Cardiac septum (tissue), 1 donor: ENCODE measurements around the gene ZNF8. TPM values are rescaled to one million over a fixed set of nuclear protein-coding genes. Genes with fewer than 3 reads are reported as not detected.
A peak's percentile ranks its signal among the peaks of the same experiment; 100 is the strongest.
"Not testable (repeated sequence)": the region's sequence is repeated elsewhere in the genome, so short reads cannot be mapped to it uniquely, and the experiment has no call there.

Experiments used
- DNase-seq: peaks from one replicate; pipeline ENCODE4 v3.0.0-alpha.2; 2020; ENCODE audit warnings: low spot score
- intact Hi-C: fragments of 100-400 bp; cut with DNase I; formaldehyde crosslinking; loops from one replicate; pipeline ENCODE4 v1.14.0; 2022
- long read RNA-seq: library from polyadenylated mRNA; unstranded; transcript quantifications from one replicate; pipeline ENCODE4 v2.0.0, GENCODE V29; 2021
- total RNA-seq: library from RNA; stranded (reverse); fragmentation: NEBNext Ultra II Directional; extraction: Animal tissue kit (Norgen Biotek cat#: 25700); gene quantifications from one replicate; pipeline ENCODE4 v1.2.1, GENCODE V29; 2021
- donor health status: DM: no; HTN: no; CAD: no.

The ZNF8 gene
- 6.2 TPM for total RNA-seq
- long read RNA-seq, full-length matches to known transcripts: 1 of 2 reads
- long read RNA-seq, partial matches to known transcripts: 0 of 2 reads
- long read RNA-seq, other reads (novel, unspliced or antisense): 1 of 2 reads

DNA sequence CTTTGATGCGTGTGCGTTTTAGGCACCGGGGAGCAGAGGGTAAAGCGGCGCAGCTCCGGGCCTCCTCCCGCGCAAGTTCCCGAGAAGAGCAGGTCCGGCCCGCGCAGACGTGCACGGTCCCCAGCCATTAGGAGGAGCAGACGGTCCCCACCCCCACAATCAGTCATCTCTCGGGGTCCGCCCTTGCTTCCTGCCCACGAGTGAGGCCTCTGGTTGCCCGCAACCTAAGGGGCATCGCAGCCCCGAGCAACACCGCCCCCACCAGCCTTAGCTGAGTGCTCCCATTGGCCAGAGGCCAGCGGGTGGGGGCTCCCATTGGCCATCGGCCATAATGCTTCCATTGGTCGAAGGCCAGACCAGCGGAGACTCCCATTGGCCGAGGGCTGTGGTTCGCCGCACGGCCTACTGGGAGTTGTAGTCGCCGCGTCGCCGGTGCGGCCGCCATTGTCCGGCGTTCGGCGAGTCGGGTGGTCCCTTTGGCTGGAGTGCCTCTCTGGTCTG is at the start of gene ZNF8:
Gene ZNF8 (plus strand): TSS at position 415 of the 501 bp plus-strand sequence. CDS start 127 bp downstream, outside the sequence.
- DNase-seq: peak; percentile 98
- intact Hi-C loops: loop anchor here (1.0 kb wide), 2 partner anchors 49 to 95 kb away; partner anchors contain the start of gene ZNF274

DNA sequence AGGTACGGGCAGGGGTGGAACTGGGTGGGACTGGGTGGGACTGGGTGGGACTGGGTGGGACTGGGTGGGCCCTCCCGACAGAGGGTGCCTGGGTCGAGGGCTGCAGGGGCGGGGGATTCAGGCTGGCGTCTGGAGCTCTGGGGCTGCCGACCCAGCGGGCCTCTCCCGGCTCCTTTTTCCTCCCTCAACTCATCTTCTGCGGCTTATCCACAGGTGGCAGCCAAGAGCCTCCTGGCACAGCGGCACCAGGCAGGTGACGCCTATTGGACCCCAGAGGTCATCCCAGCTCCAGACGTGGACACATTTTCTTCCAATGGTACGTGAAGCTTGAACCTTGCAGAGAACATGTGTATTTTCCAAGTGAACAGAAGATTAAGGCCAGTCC is 49.5 kb upstream of the ZNF8 start:
- DNase-seq: no peak
- intact Hi-C loops: loop anchor here (1.0 kb wide), 1 partner anchor 49 kb away; the partner anchor contains the start of gene ZNF8

DNA sequence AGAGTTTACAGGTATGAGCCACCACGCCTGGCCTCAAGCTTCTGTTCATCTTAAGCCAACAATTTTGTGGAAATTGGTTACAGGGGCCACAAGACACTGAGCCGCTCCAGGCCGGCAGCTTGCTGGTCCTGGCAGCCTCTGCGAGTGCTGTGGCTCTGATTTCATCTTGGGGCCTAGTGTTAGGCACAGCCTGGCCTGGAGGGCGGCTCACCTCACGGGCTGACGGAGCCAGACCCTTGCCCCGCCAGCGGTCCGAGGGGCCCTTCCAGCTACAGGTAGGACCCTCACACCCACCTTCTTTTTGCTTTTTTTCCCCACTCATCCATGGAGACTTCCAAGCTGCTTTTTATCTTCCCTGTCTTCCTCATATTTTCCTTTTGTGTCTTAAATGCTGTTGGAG is 41.4 kb upstream of the ZNF8 start:
- intact Hi-C loops: no loop called here
- DNase-seq: no peak

DNA sequence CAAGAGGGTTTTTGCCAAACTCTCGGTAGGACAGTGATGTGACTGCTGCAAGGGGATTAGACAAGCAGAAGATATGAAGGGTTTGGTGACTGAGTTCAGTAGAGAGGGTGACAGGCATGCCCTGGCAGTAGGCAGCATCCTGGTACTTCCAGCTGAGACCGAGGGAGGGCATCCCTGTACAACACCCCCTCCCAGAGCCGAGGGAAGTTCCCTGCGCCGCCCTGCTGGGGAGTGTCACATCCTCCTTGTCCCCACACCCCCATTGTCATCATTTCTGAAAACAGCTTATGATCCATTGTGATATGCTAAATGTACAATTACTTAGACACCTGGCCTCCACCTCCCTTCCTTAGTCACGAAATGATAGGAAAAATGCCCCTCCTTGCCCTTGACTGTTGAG is 35.4 kb upstream of the ZNF8 start:
- intact Hi-C loops: no loop called here
- no peak for DNase-seq

DNA sequence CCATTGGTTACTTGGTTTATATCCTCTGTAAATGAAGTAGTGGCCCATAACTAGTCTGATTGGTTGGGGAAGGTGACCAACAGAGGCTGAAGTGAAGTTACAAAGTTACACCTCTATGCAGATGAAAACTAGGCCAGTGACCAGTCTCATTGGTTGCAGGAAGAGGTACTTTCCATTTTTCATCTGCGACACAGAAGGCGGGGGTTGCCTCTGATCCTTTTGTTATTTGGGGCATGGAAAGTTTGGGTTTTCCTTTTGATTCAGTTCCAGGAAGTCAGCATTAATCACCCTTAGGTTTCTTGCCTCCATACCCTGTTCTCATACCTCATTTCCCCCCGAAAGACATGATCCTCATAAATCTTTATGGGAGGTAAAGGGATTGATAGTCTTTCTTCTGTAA is 29.9 kb upstream of the ZNF8 start:
- DNase-seq: no peak
- intact Hi-C loops: no loop called here

DNA sequence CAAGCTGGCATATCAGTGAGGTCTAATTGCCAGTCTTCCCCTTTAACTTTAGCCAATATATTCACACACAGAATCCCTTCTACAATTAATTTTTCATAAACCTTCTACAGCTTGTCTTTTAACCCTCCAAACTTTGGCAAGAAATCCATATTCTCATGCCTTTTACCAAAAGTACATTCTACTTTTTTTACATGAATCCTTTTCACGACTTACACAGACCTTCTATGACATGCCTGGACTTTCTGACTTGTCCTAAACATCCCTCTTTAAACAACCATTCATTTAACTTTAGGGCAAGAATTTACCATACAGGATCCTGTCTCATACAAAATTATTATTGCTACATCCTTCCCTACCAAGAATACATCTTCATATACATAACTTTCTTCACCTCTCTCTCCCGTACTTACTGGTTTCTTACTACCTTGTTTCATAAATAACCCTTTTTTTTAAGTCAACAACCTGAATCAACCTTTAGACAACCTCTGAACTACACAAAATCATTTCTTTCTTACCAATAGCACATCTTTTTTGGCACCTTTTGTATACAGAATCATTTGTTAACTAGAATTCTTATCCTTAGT is 26.6 kb upstream of the ZNF8 start:
- intact Hi-C loops: no loop called here

DNA sequence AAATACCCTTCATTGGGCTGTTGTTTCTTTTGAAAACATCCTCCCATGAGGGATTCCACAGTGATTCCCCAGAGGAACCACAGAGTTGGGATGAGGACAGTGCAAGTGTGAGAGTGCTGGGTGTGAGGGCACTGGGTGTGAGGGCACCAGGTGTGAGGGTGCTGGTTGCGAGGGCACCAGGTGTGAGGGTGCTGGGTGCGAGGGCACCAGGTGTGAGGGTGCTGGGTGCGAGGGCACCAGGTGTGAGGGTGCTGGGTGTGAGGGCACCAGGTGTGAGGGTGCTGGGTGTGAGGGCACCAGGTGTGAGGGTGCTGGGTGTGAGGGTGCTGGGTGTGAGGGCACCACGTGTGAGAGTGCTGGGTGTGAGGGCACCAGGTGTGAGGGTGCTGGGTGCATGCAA is 20.5 kb upstream of the ZNF8 start:
- intact Hi-C loops: loop anchor here (5.0 kb wide), 1 partner anchor 56 kb away; no protein-coding TSS in a partner anchor
- DNase-seq: not testable (repeated sequence)

More for the DNA sequence above, 26.6 kb upstream of the ZNF8 start:
- DNase-seq: no peak

DNA sequence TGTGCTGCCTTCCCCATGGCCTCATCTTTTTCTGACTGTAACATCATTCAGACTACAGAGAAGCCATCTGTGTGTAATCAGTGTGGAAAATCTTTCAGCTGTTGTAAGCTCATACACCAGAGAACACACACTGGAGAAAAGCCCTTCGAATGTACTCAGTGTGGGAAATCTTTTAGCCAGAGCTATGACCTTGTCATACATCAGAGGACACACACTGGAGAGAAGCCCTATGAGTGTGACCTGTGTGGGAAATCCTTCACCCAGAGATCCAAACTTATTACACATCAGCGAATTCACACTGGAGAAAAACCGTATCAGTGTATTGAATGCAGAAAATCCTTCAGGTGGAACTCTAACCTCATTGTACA is 17.2 kb upstream of the ZNF8 start:
- peak; percentile 12 for DNase-seq
- intact Hi-C loops: no loop called here

DNA sequence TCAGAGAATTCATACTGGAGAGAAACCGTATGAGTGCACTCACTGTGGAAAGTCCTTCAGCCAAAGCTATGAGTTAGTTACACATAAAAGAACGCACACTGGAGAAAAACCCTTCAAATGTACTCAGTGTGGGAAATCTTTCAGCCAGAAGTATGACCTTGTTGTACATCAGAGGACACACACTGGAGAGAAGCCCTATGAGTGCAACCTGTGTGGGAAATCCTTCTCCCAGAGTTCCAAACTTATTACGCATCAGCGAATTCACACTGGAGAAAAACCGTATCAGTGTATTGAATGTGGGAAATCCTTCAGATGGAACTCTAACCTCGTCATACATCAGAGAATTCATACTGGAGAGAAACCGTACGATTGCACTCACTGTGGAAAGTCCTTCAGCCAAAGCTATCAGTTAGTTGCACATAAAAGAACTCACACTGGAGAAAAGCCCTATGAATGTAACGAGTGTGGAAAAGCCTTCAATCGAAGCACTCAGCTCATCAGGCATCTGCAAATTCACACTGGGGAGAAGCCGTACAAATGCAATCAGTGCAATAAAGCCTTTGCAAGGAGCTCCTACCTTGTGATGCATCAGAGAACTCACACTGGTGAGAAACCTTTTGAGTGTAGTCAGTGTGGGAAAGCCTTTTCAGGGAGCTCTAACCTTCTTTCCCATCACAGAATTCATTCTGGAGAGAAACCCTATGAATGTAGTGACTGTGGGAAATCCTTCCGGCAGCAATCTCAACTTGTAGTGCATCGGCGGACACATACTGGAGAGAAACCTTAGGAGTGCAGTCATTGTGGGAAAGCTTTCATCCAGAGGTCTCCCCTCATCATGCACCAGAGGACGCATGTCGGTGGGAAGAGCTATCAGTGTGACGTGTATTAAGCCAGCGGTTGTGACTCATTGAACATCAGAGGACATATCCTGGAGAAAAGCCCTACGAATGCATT is 16.5 kb upstream of the ZNF8 start:
- intact Hi-C loops: no loop called here

DNA sequence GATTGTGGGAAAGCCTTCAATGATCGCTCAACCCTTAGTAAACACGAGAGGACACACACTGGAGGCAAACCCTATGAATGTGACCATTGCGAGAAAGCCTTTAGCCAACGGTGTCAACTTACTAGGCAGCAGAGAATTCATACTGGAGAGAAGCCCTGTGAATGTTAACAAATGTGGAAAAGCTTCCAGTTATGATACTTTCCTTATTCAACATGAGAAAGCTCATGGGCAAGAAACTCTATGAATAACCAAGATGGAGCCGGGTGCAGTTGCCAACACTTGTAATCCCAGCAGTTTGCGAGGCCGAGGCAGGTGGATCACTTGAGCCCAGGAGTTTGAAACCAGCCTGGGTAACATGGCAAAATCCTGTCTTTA is 15.8 kb upstream of the ZNF8 start:
- intact Hi-C loops: no loop called here
- DNase-seq: no peak

More for the DNA sequence above, 16.5 kb upstream of the ZNF8 start:
- DNase-seq: peak; percentile 22

DNA sequence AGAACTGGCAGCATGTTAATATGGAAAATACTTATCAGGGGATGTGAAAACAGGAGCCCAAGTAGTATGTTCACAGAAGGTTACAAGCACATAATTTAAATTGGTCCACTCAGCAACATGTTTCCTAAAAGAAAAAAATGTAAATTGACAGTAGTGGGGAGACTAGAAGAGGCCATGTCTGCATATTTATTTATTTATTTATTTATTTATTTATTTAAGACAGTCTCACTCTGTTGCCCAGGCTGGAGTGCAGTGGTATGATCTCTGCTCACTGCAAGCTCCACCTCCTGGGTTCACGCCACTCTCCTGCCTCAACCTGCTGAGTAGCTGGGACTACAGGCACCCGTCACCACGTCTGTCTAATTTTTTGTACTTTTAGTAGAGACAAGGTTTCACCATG is 13.7 kb upstream of the ZNF8 start:
- no peak for DNase-seq
- intact Hi-C loops: no loop called here

DNA sequence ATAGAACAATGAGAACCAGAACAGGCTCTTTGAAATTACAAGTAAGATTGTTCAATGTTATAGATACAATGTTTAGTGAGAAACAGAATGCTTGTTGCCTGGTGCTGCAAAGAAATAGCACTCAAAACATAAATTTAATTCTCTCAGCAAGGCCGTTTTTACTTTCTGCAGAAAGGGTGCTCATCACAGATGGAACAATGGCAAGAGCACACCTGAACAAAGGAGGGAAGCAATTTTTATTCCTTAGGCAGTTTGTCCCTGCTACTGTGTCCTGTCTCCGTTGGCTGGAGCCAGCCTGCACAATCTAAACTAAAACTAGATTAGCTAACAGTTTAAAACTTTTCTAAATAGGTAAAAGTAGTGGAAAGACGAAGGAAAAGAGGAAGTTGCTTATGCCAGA is 10.4 kb upstream of the ZNF8 start:
- intact Hi-C loops: no loop called here

DNA sequence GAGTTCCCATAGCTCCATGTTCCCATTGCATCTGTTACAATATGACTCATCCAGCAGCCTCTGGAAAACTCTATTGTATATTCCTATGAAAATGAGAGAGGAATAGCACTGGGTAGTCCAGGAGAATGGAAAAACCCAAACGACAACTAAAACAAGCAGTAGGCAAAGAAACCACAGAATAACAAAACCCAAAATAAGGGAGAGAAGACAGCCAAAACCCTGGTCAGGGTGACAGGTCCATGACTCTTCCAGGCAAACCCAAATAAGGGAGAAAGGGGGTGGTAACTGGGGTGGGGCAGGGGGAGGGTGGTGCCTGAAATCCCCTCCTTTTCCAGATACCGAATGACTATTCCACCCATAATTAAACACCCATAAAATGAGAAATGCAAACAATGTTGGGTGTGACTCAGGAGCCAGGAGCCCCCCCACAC is 4.0 kb upstream of the ZNF8 start:
- intact Hi-C loops: no loop called here
- peak; percentile 14 for DNase-seq

More for the DNA sequence above, 10.4 kb upstream of the ZNF8 start:
- DNase-seq: peak; percentile 7

DNA sequence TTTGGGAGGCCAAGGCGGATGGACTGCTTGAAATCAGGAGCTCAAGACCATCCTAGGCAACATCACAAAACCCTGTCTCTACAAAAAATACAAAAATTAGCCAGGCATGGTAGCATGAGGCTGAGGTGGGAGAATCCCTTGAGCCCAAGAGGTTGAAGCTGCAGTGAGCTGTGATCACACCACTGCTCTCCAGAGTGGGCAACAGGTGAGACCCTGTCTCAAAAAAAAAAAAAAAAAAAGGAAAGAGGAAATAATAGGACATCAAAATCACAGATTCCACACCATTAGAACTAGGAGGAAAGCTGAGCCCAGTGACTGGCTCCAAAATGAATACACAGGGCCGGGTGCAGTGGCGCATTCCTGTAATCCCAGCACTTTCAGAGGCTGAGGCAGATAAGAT is 3.2 kb upstream of the ZNF8 start:
- intact Hi-C loops: no loop called here

DNA sequence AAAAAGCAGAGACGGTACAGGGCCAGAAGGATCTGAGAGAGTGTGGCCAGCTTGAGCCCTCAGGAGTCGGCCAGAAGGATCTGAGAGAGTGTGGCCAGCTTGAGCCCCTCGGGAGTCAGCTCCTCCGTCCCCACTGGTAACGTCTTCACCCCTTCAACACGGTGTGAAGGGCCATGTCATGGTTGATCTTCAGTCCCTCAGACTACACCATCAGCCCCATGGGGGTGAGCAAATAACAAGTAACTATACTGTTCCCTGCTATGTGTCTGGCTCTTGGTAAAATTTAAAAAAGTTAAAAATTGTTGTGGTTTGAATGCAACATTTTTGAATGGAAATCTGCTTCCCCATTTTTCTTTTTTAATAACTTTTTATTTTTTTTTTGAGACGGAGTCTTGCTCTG is 1.6 kb upstream of the ZNF8 start:
- intact Hi-C loops: no loop called here

More for the DNA sequence above, 3.2 kb upstream of the ZNF8 start:
- peak; percentile 33 for DNase-seq

DNA sequence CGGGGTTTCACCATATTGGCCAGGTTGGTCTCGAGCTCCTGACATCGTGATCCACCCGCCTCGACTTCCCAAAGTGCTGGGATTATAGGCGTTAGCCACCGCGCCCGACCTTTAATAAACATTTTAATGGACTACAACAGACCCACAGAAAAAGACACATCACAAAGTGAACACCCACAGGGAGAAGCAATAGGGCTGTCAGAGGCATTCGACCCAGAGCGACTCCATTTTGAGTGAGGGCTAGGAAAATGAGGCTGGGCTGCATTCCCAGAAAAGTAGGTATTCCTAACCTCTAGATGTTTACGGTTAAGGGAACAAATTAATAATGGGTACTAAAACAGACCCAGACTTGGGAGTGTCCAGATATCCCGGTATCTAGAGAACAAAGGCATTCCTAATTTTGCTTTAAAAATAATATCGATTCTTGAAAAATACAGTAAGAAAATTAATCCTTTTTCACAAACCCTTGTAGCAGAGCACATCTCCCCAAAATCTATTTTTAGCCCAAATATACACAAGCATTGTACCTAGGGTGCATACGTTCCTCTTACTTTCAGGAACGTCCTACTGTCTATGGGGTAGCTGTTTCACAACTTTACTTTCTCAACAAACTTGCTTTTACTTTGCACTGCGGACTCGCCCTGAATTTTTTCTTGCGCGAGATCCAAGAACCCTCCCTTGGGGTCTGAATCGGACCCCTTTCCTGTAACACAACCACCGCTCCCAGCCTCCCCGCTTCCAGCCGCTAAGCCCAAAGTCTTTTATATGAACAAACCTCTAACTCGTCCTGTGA is 811 bp upstream of the ZNF8 start:
- DNase-seq: peak; percentile 22
- intact Hi-C loops: loop anchor here (1.0 kb wide), 2 partner anchors 49 to 95 kb away; partner anchors contain the start of gene ZNF274

More for the DNA sequence above, 1.6 kb upstream of the ZNF8 start:
- DNase-seq: peak; percentile 50

DNA sequence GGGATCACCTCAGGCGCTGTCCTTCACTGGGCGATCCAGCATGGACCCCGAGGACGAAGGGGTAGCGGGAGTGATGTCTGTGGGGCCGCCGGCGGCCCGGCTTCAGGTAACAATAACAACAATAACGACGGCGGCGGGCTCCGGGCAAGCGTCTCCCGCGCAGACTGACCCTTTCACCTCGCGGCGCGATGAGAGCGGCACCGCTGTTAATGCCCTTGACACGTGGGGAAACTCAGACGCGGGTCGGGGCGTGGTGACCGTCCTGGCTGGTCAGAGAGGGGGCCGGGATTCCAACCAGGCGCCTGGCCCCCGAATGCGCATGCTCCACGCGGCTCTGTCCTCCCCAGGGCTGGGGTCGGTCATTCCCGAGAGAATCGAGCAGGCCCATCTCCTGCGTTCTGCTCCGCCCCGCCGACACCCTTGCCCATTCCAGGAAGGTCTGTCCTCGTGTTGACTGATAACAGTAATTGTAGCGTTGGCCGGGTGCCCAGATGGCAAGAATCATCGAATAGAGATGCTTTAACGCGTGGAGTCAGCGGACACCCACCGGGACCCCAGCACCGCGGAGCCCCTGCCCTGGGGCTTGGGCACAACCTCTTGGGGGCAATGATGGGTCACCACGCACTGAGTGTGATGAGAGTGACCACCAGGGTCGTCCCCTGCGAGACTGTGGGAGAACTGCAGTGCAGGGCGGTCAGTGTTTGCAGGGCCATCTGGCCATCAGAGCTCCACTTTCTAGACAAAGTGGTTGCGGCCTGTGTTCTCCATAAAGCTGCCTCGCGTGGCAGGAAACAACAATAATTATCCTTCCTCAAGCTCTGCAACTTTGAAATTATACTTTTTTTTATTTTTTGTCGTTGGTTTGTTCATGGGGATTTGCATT is 528 bp downstream of the ZNF8 start:
- intact Hi-C loops: no loop called here
- peak; percentile 85 for DNase-seq

DNA sequence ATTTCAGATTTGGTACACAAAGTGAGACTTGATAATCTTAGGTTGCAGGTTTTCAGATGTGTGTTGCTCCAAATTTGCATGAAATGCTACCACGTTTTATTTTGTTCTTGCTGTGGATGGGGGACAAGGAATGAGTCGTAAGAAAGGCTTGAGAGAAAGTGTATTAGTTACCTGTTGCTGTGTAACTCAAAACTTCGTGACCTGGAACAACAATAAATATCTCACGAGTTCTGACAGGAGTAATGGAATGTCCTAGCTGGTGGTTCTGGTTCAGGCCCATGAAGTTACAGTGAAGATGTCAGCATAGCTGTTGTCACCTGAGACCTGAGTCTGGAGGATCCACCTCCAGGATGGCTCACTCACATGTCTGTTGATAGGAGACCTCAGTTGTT is 1.2 kb downstream of the ZNF8 start:
- intact Hi-C loops: no loop called here
- no peak for DNase-seq

DNA sequence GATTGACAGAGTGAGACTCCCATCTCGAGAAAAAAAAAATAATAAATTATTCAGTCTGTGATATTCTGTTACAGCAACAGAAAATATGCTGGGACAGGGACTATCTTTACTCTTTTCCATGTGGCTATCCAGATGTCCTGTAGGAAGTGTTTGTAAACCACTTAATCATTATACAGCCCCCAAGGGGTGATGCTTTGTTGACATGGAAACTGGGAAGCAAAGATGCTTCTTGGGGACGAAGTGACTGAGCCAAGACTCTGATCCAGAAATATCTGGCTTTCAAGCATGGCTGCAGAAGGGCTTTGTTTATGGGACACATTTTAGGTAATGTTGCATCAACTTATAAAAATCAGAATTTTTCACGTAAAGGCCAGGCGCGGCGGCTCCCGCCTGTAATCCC is 5.4 kb downstream of the ZNF8 start:
- DNase-seq: no peak
- intact Hi-C loops: no loop called here
